Tibial nerve (tissue), 3 donors: ENCODE results near the gene CAPN15.

Experiments used
- POLR2A ChIP-seq, 2 donors: fragments of 450-650 bp; IDR thresholded peaks; one replicate each; pipeline ENCODE4 v1.6.1; 2017; ENCODE audit warnings: antibody characterized with exemption in 2 of 2, mild to moderate bottlenecking in 2 of 2, moderate library complexity in 2 of 2
- TF ChIP-seq, protein P1 (sequence below), 5 experiments: fragments of 200-600 bp in 3 of 5; fragments of 450-650 bp in 2 of 5; sonication (generic) in 3 of 5; IDR thresholded peaks; one replicate each; pipeline ENCODE4 v1.5.1; 2016 to 2019; ENCODE audit warnings: antibody characterized with exemption in 5 of 5, mild to moderate bottlenecking in 3 of 5, moderate library complexity in 2 of 5

DNA sequence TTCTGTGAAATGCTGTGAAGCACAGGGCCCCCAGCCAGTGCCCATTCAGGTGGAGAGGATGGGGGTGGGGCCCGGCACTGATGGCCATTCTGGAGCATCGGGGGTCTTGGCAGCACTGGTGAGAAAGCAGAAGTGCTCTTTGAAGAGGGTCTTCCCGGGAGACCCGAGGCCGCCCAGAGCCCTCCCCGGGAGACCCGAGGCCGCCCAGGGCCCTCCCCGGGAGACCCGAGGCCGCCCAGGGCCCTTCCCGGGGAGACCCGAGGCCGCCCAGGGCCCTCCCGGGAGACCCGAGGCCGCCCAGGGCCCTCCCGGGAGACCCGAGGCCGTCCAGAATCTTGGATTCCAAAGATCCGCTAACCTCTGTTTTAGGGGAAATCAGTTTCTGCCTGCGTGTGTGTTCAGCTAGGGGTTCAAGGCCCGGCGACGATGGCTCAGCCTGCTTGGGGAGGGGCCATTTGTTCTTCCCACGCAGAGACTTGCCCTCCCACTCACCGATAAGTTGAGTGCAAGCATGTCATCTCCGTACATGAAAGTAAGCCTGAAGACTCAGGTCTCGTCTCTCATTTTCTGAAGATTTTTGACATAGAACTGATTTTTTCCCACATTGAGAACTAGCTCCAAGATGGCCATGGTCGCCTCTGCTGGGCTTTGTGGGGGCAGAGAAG is 35.2 kb upstream of the CAPN15 start:
- TF ChIP-seq, protein P1, sequence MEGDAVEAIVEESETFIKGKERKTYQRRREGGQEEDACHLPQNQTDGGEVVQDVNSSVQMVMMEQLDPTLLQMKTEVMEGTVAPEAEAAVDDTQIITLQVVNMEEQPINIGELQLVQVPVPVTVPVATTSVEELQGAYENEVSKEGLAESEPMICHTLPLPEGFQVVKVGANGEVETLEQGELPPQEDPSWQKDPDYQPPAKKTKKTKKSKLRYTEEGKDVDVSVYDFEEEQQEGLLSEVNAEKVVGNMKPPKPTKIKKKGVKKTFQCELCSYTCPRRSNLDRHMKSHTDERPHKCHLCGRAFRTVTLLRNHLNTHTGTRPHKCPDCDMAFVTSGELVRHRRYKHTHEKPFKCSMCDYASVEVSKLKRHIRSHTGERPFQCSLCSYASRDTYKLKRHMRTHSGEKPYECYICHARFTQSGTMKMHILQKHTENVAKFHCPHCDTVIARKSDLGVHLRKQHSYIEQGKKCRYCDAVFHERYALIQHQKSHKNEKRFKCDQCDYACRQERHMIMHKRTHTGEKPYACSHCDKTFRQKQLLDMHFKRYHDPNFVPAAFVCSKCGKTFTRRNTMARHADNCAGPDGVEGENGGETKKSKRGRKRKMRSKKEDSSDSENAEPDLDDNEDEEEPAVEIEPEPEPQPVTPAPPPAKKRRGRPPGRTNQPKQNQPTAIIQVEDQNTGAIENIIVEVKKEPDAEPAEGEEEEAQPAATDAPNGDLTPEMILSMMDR (IDR thresholded peaks at IDR 0.05) = no peak
- TF ChIP-seq POLR2A (IDR thresholded peaks at IDR 0.05) = no peak
